ACHN (cell line): ENCODE data around the gene KIAA0232.
A peak's percentile ranks its signal among the peaks of the same experiment; 100 is the strongest.
"Not testable (repeated sequence)": the region's sequence is repeated elsewhere in the genome, so short reads cannot be mapped to it uniquely, and the experiment has no call there.

ENCODE experiments used
- DNase-seq: peaks from one replicate; pipeline ENCODE4 v3.0.0-alpha.2; 2015
- in situ Hi-C: cut with HindIII; loops from 2 replicates; pipeline ENCODE4 v1.10.0; 2017; ENCODE audit warnings: low sequenced_read_pairs, low pct_ligation_motif_present, low pct_unique_long_range_greater_than_20kb

Gene KIAA0232

DNA sequence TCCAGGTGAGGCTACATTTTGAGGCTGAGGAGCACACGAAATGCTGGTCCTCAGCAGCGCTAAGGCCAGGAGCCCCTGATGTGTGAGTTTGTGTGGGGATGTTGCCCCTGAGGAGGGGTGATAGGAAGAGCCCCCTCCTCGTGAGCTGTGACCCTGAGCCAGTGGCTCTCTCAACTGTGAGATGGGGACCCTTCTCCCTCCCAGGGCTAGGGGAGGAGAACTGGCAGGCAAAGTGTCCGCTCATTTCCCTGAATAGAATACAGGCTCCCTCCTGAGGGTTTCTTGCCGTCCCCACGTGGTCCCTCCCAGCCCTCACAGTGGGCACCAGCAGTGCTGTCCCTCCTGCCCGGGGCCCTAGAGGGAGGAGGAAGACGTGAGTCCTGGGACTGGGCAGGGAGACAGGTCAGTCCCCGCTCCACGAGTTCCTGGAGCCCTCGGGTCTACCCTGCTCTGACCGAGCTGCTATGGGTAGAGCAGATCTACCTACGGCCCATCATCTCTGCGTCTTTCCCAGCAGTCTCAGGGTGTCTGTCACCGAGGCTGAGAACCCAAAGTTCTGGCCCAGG is 106.1 kb downstream of the KIAA0232 start:
- no peak for DNase-seq
- in situ Hi-C loops = no loop called here

DNA sequence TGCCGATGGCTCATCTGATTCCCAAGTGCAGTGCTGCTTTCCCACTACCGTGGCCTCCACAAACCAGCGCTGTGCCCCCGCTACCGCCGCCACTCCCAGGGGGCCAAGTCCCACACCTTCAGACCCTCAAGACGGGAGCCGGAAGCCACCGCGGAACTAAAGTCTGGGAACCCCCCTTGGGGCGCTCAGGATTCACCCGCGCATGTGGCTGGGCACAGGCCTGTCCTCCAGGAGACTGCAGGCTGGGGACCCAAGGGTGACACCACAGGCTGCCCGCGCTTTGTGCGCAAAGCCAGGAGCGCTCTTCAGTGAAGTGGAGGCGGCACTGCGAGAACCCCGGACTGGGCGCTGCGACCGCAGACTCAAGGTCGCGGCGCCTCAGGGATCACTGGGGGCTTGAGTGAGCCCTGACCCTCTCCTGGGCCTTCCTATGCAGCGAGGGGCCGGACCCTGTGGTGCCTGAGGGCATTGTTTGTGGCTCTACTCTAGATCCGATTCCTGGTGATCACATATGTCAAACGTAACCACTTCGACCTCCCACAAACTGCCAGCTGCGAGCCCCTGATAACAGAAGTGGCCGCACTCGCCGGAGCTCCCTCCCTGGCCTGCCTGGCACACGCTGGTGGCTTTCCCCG is 106.7 kb downstream of the KIAA0232 start:
- DNase-seq = no peak
- in situ Hi-C loops = no loop called here

DNA sequence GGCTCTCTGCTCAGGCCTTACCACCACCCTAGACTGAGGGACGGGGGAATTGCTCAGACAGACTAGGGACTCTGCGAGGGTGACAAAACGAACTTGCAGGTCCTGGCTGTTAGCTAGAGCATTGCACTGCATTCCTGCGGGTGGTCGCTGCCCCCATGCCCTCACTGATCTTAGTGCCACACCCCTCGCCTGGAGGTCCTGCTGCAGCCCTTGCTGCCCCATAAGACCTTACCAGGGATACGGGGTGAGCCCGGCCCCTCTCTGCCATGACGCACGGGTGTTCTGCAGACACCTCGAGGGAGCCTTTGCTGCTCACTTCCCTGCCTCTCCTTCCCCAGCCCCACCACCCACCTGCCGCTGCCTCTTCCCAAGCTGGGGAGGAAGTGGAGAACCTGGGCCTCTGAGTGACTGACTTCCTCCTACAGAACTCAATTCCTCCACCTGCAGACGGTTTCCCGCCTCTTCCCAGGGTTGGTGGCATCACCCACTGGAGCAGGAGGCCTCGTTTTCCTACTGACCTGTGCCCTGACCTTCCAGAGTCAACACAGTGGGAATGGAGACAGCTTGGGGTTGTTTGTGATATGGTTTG is 107.3 kb downstream of the KIAA0232 start:
- no peak for DNase-seq
- in situ Hi-C loops = no loop called here

DNA sequence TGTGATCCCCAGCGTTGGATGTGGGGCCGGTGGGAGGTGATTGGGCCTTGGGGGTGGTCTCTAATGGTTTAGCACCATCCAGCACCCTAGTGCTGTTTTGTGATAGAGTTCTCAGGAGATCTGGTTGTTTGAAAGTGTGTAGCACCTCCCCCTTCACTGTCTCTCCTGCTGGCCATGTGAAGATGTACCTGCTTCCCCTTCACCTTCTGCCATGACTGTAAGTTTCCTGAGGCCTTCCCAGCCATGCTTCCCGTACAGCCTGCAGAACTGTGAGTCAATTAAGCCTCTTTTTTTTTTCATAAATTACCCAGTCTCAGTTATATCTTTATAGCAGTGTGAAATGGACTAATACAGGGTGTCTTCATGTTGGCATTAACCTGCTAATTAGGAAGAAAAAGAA is 107.8 kb downstream of the KIAA0232 start:
- DNase-seq = no peak
- in situ Hi-C loops = no loop called here

DNA sequence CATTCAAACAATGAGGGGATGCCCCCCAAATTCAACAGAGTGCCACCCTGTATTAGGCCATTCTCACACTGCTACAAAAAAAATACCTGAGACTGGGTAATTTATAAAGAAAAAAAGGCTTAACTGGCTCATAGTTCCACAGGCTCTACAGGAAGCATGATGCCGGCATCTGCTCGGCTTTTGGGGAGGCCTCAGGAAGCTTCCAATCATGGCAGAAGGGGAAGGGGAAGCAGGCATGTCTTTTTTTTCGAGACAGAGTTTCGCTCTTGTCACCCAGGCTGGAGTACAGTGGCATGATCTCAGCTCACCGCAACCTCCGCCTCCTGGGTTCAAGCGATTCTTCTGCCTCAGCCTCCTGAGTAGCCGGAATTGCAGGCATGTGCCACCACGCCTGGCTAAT is 108.4 kb downstream of the KIAA0232 start:
- DNase-seq, in situ Hi-C loops: not testable (repeated sequence)

DNA sequence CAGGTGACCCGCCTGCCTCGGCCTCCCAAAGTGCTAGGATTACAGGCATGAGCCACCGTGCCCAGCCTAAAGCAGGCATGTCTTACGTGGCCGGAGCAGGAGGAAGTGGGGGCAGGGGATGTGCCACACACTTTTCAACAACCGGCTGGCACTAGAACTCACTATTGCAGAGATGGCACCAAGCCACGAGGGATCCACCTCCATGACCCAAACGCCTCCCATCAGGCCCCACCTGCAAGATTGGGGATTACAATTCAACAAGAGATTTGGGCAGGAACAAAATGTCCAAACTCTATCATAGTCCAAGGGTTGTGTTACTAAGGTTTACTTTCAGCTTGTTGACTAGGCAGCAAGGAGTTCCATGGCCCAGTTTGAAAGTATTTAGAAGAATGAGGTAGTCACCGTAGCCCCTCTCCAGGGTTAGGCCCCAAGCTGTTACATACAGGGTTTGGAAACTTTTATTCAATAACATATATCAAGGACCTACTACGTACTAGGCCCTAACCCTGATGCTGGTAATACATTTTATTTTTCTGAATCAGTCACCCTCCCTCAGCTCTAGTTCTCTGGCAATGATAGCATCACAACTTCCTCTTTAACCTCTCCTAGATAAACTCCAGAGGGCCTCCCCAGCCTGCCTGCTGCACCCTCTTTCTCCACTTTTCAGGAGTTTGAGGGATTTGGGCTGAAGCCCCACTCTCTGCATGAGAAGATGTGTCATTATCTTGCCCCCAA is 109.1 kb downstream of the KIAA0232 start:
- in situ Hi-C loops = no loop called here
- no peak for DNase-seq

DNA sequence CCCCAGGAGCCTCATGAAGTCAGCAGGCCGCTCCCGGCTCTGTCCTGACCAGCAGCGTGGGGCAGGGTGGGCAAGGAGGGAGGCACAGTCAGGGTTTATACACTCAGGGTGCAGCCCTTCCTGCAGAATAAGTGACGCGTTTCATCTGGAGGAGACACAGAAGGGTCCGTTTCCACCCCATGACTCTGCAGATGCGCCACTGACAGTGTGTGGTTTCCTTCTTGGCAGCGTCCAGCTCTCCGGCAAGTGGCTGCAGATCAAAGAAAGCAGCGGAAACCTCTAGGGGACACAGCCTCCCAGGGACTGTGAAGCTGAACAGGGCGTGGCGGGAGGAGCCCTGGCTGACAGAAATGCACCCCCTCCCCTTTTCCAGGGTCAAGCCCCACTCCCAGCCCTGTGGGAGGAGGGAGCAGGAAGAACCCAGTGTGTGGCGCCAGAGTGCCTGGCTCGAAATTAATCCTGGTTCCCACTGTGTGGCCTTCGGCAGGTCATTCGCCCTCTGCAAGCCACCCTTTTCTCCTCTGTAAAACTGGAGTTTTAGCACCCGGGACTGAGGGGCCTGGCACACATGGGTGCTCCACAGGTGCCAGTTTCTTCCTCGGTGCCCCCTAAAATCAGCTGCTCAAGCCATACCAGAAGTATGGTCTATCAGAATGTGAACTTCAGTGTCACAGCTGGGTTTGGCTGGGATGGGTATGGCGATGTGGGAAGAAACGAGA is 109.8 kb downstream of the KIAA0232 start:
- DNase-seq = no peak

DNA sequence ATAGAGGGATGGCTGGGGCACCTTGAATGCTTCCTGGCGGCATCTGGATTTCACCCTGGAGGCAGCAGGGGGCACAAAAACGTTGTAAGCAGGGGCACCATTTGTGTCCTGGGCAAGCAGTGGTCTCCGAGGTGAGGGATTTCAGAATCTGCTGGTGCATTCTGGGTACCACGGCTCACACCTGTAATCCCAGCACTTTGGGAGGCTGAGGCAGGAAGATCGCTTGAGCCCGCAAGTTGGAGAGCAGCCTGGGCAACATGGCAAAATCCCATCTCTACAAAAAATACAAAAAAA is 110.3 kb downstream of the KIAA0232 start:
- no peak for DNase-seq
- in situ Hi-C loops = no loop called here

More for the DNA sequence above, 109.8 kb downstream of the KIAA0232 start:
- in situ Hi-C loops = no loop called here

DNA sequence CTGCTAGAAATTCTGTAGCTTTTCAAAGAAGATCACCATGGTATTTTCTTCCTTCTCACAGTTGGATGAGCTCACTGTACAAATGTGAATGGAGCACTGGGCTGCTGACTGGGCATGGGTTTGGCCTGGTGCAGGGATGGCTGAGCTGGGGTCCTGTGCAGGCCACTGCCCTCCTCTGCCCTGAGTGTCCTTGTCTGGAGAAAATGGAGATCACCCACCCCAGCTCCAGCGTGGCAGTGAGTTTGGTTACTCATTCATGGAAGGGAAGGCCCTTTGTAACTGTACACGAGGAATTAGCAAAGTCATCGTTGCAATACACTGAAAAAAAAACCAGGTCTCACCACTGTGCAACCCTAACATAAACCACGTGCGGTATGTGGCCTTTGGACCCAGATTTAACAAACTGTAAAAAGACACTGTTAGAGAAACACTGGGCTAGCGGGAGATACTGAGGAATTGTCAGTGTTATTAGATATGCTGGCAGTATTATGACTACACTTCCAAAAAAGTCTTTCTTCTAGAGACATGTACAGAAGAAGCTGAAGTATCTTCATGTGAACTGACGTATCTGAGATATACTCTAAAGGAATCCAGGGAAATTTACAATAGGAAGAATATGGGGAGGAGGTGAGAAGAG is 111.0 kb downstream of the KIAA0232 start:
- DNase-seq = peak; percentile 52
- in situ Hi-C loops = no loop called here

DNA sequence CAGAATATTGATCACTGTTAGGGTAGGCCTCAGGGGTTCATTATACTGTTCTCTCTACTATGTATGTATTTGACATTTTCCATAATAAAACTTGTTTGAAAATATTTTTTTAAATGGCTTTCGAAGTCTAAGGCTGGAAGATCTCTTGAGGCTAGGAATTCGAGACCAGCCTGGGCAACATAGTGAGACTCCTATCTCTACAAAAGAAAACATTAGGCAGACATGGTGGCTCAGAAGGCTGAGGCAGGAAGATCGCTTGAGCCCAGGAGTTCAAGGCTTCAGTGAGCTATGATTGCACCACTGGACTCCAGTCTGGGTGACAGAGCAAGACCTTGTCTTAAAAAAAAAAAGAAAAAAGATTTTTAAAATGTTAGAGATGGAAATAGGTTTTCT is 111.6 kb downstream of the KIAA0232 start:
- in situ Hi-C loops = no loop called here
- no peak for DNase-seq

DNA sequence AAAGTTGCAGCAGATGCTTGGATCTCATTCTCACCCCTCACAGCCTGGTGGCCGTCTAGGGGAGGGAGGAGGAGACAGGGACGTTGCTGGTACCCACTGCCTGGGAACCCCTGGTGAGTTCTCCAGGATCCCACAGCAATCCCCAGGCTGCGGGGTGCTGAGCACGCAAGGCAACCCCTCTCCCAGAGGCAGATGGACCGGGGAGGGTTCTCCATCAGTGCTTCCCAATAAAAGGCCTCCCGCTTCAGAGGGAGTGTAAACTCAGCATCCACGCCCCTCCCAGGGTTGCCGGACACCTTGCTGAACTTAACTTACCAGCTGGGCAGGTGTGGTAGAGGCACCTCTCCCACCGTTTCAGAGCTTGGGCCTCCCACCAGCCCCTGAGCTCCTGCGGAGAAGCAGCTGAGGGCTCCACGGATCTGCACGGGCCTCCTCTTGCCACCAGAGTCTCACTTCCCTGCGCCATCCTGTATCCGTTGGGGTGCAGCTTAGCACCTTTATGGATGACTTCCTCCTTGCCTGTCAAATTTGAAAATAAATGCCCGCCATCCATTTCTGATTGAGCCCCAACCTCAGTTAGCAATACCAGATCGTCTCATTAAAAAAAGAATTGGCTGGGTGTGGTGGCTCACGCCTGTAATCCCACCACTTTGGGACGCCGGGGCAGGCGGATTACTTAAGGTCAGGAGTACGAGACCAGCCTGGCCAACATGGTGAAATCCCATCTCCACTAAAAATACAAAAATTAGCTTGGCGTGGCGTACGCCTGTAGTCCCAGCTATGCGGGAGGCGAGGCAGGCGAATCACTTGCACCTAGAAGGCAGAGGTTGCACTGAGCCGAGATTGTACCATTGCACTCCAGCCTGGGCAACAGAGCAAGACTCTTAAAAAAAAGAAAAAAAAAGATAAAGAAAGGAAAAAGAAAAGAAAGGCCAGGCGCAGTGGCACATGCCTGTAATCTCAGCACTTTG is 112.3 kb downstream of the KIAA0232 start:
- DNase-seq = no peak
- in situ Hi-C loops = no loop called here

DNA sequence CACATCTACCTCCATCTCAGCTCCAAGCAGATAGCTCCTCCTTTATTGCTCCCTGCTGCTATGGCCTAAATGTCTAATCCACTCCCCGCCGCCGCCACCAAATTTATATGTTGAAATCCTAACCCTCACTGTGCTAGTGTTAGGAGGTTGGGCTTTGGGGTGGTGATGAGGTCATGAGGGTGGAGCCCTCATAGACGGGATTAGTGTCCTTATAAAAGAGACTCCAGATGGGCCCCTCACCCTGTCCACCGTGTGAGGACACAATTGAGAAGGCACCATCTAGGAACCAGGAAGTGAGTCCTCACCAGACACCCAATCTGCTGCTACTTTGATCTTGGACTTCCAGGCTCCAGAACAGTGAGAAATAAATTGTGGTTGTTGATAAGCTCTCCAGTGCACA is 113.5 kb downstream of the KIAA0232 start:
- in situ Hi-C loops = no loop called here
- DNase-seq = no peak

DNA sequence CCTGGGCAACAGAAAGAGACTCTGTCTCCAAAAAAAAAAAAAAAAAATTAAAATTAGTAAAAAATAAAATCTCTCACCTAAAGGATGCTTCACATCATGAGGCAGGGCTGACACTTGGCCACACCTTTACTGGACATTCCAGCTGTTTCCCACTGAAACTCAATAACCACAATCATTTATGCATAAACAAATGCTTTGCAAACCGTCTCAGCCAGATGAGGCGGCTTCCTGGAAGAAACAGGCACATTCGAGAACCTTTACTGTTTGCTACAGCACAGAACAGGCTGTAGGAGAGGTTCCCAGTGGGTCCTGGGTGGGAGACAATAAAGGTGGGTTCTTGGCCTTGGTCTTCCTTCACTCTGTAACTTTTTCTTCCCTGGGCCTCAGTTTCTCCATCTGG is 116.2 kb downstream of the KIAA0232 start:
- in situ Hi-C loops = no loop called here

DNA sequence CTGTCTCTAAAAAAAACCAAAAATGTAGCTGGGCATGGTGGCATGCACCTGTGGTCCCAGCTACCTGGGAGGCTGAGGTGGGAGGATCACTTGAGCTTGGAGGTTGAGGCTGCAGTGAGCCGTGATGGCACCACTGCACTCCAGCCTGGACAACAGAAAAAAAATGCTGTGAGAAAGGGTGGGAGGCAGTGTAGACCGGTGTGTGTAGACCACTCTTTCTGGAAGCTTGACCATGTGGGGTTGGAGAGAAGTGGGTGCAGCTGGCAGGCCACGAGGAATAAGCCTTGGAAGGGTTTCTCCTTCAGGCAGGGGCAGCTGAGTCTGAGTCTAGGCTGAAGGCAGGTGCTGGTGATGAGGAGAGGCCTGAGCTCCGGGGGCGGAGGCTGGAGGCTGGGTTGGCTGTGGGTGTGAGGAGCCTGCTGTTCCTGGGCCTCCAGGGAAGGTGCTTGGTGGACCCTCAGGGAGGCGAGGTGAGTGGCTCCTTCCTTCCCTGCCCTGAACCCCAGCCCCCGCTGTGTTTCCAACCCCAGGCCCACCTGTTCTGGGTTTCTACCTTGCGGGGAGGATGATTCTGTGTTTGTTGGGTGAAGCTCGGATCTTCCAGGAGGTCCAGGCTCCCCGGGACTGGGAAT is 117.8 kb downstream of the KIAA0232 start:
- in situ Hi-C loops = no loop called here

More for the DNA sequence above, 116.2 kb downstream of the KIAA0232 start:
- DNase-seq = no peak

DNA sequence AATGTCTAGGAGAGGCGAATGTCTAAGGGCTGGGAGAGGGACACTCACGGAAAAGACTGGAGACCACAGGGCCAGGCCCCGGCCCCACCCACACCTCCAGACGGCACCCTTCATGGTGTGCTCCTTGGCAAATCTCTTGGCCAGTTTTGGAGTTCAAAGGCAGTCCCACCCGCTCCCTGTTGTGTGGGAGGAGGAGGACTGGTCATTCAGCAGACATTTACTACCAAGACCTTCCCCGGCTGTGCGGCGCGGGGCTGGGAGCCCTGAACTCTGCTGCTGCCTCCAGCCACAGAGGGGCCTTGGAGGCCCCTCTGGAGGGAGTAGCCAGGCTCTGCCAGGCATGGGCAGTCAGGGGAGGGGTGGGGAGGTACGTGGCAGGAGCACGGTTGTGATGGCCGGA is 118.4 kb downstream of the KIAA0232 start:
- in situ Hi-C loops = no loop called here
- no peak for DNase-seq

More for the DNA sequence above, 117.8 kb downstream of the KIAA0232 start:
- DNase-seq = no peak

DNA sequence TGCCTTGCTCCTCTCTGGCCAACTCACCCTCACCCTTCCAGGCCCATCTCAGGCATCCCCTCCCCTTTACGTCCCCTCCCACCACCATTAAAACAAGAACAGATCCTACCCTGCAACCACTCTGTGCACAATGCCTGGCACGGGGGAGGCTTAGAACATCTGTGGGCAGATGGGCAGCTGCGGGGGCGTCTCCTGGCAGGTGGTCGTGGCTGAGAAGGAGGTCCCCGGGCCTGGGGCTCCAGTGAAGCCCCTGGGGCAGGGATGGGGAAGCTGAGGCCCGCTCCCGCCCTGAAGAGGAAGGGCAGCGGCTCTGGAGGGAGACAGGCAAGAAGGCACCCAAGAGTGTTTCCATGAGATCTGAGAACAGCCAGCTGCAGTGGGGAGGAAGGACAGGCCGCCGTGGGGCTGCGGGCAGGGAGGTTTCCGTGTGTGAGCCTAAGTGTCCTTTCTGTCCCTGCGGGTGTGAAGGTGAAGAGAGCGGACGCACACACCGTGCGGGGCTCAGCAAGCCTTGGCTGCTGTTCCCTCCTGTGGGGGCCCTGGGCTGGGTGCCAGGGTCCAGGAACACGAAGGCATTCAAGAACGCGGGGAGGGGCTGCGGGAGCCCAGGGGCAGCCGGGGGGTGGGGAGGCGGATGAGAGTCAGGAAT is 119.3 kb downstream of the KIAA0232 start:
- in situ Hi-C loops = no loop called here
- no peak for DNase-seq
